ENCODE data around the gene POC1A. TPM values are rescaled to one million over a fixed set of nuclear protein-coding genes. Genes with fewer than 3 reads are reported as not detected.
A peak's percentile ranks its signal among the peaks of the same experiment; 100 is the strongest.

POC1A gene
- total and polyA plus RNA-seq, 8 donors: 0.37 to 1.1 (median 0.71) TPM

- 65 to 67% methylated on average over 7 of the region's 7 CpGs for WGBS, 2 donors
- TF ChIP-seq CTCF (IDR thresholded peaks at IDR 0.05): no peak
- intact Hi-C loops (cut with DNase I): loop anchor here in 1 of 3 donors (10.0 kb wide), 1 partner anchor 177 kb away; the partner anchor contains the start of genes PARP3 and RRP9
- H3K4me3 ChIP-seq: no peak overlapping the region
- no peaks in the 10 kb centered on the region for H3K27me3 ChIP-seq
- FAIRE-seq: no peak
- no peaks in the 10 kb centered on the region for H3K9me3 ChIP-seq
- peak in 2 of 4 donors; percentile 31 to 69 for ATAC-seq
- no peaks in the 10 kb centered on the region for H3K36me3 ChIP-seq
- peak in 1 of 6 donors; percentile 38 for DNase-seq
- no peaks in the 10 kb centered on the region for H3K4me1 ChIP-seq
- H3K27ac ChIP-seq: peak overlapping the region in 1 of 4 donors; percentile 36
Observed at GRCh38 chr3:52121464-52121805, 32.8 kb downstream of the POC1A start.

- ATAC-seq (peak in 1 of 4 donors; percentile 4), FAIRE-seq (no peak), DNase-seq (no peak)
- no peak for TF ChIP-seq CTCF (IDR thresholded peaks at IDR 0.05)
- 58 to 66% methylated on average over 3 of the region's 3 CpGs for WGBS, 2 donors
- Histone ChIP-seq H3K27me3 (no peaks in the 10 kb centered on the region), H3K36me3 (no peaks in the 10 kb centered on the region), H3K27ac (peak overlapping the region in 1 of 4 donors; percentile 36), H3K4me3 (no peak overlapping the region), H3K9me3 (no peaks in the 10 kb centered on the region), H3K4me1 (no peaks in the 10 kb centered on the region)
- intact Hi-C loops (cut with DNase I): loop anchor here in 1 of 3 donors (10.0 kb wide), 1 partner anchor 176 kb away; the partner anchor contains the start of genes PARP3 and RRP9
Observed at GRCh38 chr3:52120556-52121463, 33.4 kb downstream of the POC1A start.

- intact Hi-C loops (cut with DNase I): loop anchor here in 1 of 3 donors (10.0 kb wide), 1 partner anchor 175 kb away; the partner anchor contains the start of genes PARP3 and RRP9
- no peaks in the 10 kb centered on the region for H3K4me1 ChIP-seq
- DNase-seq (no peak), ATAC-seq (no peak), FAIRE-seq (no peak)
- no peaks in the 10 kb centered on the region for H3K9me3 ChIP-seq
- no peak overlapping the region for H3K4me3 ChIP-seq
- H3K27ac ChIP-seq: no peak overlapping the region
- no peak for TF ChIP-seq CTCF (IDR thresholded peaks at IDR 0.05)
- WGBS, 2 donors: 90 to 96% methylated on average over 6 of the region's 6 CpGs
- H3K36me3 ChIP-seq: no peaks in the 10 kb centered on the region
- H3K27me3 ChIP-seq: no peaks in the 10 kb centered on the region
Observed at GRCh38 chr3:52119826-52120225, 34.4 kb downstream of the POC1A start.

GRCh38 chr3:52119099-52119498 is 35.1 kb downstream of the POC1A start:
- no peak for DNase-seq

More at GRCh38 chr3:52119099-52119498, 35.1 kb downstream of the POC1A start:
- H3K27ac ChIP-seq: no peak overlapping the region
- ATAC-seq (no peak), FAIRE-seq (no peak)
- no peak for TF ChIP-seq CTCF (IDR thresholded peaks at IDR 0.05)
- intact Hi-C loops (cut with DNase I): no loop called here
- H3K36me3 ChIP-seq: no peaks in the 10 kb centered on the region
- no peaks in the 10 kb centered on the region for H3K9me3 ChIP-seq
- no peaks in the 10 kb centered on the region for H3K27me3 ChIP-seq
- no peak overlapping the region for H3K4me3 ChIP-seq
- no peaks in the 10 kb centered on the region for H3K4me1 ChIP-seq
- WGBS, 2 donors: 88 to 94% methylated on average over 5 of the region's 5 CpGs

All from pancreas (tissue), 10 donors.